ENCODE data around the gene ADCY2. TPM values are rescaled to one million over a fixed set of nuclear protein-coding genes. Genes with fewer than 3 reads are reported as not detected.

ADCY2 gene
- total RNA-seq, 1 experiment from 2014 or later: not detected

DNA sequence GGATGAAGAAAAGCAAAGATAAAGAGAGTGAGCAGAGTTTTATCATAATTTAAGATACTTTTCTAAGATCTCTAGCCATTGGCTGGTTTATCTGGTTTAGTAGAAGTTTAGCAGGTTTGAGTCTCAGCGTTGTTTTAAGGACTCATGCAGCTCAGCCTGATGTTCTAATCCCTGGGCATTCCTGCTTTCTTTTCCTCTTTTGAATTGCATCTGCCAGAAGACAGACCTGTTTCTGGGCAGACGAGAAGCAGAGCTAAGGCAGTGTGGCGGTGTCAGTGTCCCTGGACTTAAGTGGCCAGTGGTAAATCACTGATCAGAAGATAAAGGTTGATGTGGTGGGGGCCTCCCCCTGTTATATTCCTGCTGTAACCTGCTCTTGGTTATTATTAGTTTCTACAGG is 138.6 kb downstream of the ADCY2 start:
- H3K36me3 ChIP-seq (ENCODE audit: control insufficient read depth, insufficient read depth, low read length): no peaks in the 10 kb centered on the region
- Mint-ChIP-seq H3K4me3 (ENCODE audit: unreplicated experiment) (no peak overlapping the region), H3K27ac (ENCODE audit: unreplicated experiment) (no peak overlapping the region), H3K4me1 (ENCODE audit: low read depth, unreplicated experiment) (no peaks in the 10 kb centered on the region), H3K36me3 (ENCODE audit: insufficient read depth, unreplicated experiment) (no peaks in the 10 kb centered on the region), H3K9me3 (ENCODE audit: unreplicated experiment) (peaks cover 12% of the 10 kb centered on the region), H3K27me3 (ENCODE audit: insufficient read depth, unreplicated experiment) (peaks cover 13% of the 10 kb centered on the region)
- H3K9me3 ChIP-seq: no peaks in the 10 kb centered on the region
- no peaks in the 10 kb centered on the region for H3K4me1 ChIP-seq
- intact Hi-C loops (cut with micrococcal nuclease; ENCODE audit: unreplicated experiment): no loop called here
- no peak overlapping the region for H3K4me3 ChIP-seq (ENCODE audit: low read depth, low read length)
- no peak for DNase-seq
- TF ChIP-seq, protein P1, sequence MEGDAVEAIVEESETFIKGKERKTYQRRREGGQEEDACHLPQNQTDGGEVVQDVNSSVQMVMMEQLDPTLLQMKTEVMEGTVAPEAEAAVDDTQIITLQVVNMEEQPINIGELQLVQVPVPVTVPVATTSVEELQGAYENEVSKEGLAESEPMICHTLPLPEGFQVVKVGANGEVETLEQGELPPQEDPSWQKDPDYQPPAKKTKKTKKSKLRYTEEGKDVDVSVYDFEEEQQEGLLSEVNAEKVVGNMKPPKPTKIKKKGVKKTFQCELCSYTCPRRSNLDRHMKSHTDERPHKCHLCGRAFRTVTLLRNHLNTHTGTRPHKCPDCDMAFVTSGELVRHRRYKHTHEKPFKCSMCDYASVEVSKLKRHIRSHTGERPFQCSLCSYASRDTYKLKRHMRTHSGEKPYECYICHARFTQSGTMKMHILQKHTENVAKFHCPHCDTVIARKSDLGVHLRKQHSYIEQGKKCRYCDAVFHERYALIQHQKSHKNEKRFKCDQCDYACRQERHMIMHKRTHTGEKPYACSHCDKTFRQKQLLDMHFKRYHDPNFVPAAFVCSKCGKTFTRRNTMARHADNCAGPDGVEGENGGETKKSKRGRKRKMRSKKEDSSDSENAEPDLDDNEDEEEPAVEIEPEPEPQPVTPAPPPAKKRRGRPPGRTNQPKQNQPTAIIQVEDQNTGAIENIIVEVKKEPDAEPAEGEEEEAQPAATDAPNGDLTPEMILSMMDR (IDR thresholded peaks at IDR 0.05; ENCODE audit: insufficient read depth in 1 of 2, low read depth in 1 of 2, low read length in 1 of 2, severe bottlenecking in 1 of 2, unreplicated experiment in 1 of 2): no peak
- H3K27me3 ChIP-seq (replicated peaks; ENCODE audit: control insufficient read depth, insufficient read depth, low read length): no peaks in the 10 kb centered on the region
- ChIA-PET POLR2A (no interaction called here), CTCF (interaction anchor here (1.3 kb wide), 1 partner anchor 273 kb away, joined by 3 read pairs; no protein-coding TSS in a partner anchor)
- BruUV-seq (replicated peaks): no TSS peak

DNA sequence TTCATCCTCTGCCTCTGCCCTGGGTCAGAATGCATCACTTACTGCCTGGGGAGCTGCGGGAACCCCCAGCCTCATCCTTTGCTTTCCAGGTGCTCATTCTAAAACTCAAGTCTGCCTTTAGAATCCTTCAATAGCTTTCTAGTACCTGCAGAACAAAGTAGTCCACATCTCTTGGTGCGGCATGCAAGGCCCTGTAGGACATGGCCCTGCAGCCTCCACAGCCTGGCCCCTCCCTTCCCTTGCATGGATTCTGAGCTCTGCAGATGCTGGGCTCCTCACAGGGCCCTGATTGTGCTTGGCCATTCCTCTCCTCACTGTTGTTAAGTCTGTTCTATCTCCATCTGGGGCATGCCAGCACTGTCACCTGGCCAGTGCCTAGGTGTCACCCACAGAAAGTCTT is 141.6 kb downstream of the ADCY2 start:
- Mint-ChIP-seq H3K4me3 (ENCODE audit: unreplicated experiment) (no peak overlapping the region), H3K36me3 (ENCODE audit: insufficient read depth, unreplicated experiment) (no peaks in the 10 kb centered on the region), H3K4me1 (ENCODE audit: low read depth, unreplicated experiment) (no peaks in the 10 kb centered on the region), H3K27me3 (ENCODE audit: insufficient read depth, unreplicated experiment) (peaks cover 7% of the 10 kb centered on the region), H3K9me3 (ENCODE audit: unreplicated experiment) (no peaks in the 10 kb centered on the region), H3K27ac (ENCODE audit: unreplicated experiment) (no peak overlapping the region)
- TF ChIP-seq, protein P1 (IDR thresholded peaks at IDR 0.05; ENCODE audit: insufficient read depth in 1 of 2, low read depth in 1 of 2, low read length in 1 of 2, severe bottlenecking in 1 of 2, unreplicated experiment in 1 of 2): no peak
- H3K4me1 ChIP-seq: no peaks in the 10 kb centered on the region
- H3K9me3 ChIP-seq: no peaks in the 10 kb centered on the region
- DNase-seq: no peak
- CTCF ChIA-PET: no interaction called here
- H3K36me3 ChIP-seq (ENCODE audit: control insufficient read depth, insufficient read depth, low read length): no peaks in the 10 kb centered on the region
- POLR2A ChIA-PET: no interaction called here
- no peaks in the 10 kb centered on the region for H3K27me3 ChIP-seq (replicated peaks; ENCODE audit: control insufficient read depth, insufficient read depth, low read length)
- intact Hi-C loops (cut with micrococcal nuclease; ENCODE audit: unreplicated experiment): no loop called here
- H3K4me3 ChIP-seq (ENCODE audit: low read depth, low read length): no peak overlapping the region
- BruUV-seq (replicated peaks): no TSS peak

DNA sequence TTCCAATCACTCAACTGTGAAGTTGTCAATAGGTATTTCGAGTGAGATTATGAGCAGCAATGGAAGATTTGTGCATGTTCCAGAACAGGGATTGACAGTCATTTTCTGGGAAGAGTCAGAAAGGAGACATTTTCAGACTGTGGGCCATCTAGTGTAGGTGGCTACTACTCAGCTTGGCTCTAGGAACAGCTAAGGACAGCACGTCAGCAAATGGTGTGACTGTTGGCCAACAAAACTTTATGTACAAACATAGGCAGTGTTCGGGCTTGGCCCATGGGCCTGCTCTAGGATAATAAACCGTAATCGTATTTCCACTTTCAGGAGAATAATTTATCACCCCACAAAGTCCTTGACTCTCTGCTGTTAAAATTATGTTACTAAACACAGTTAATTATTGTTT is 143.6 kb downstream of the ADCY2 start:
- Histone ChIP-seq H3K9me3 (no peaks in the 10 kb centered on the region), H3K36me3 (ENCODE audit: control insufficient read depth, insufficient read depth, low read length) (no peaks in the 10 kb centered on the region), H3K27me3 (replicated peaks; ENCODE audit: control insufficient read depth, insufficient read depth, low read length) (no peaks in the 10 kb centered on the region), H3K4me1 (no peaks in the 10 kb centered on the region), H3K4me3 (ENCODE audit: low read depth, low read length) (no peak overlapping the region)
- Mint-ChIP-seq H3K27me3 (ENCODE audit: insufficient read depth, unreplicated experiment) (peaks cover 11% of the 10 kb centered on the region), H3K27ac (ENCODE audit: unreplicated experiment) (no peak overlapping the region), H3K36me3 (ENCODE audit: insufficient read depth, unreplicated experiment) (no peaks in the 10 kb centered on the region), H3K4me3 (ENCODE audit: unreplicated experiment) (no peak overlapping the region), H3K4me1 (ENCODE audit: low read depth, unreplicated experiment) (no peaks in the 10 kb centered on the region), H3K9me3 (ENCODE audit: unreplicated experiment) (no peaks in the 10 kb centered on the region)
- ChIA-PET POLR2A (no interaction called here), CTCF (no interaction called here)
- intact Hi-C loops (cut with micrococcal nuclease; ENCODE audit: unreplicated experiment): no loop called here
- no TSS peak for BruUV-seq (replicated peaks)
- DNase-seq: no peak
- TF ChIP-seq, protein P1 (IDR thresholded peaks at IDR 0.05; ENCODE audit: insufficient read depth in 1 of 2, low read depth in 1 of 2, low read length in 1 of 2, severe bottlenecking in 1 of 2, unreplicated experiment in 1 of 2): no peak

Measured in Caco-2 (cell line).